Neural cell (in vitro differentiated cells): Measurements from ENCODE around the gene SPON1. TPM values are rescaled to one million over a fixed set of nuclear protein-coding genes. Genes with fewer than 3 reads are reported as not detected.

ENCODE experiments used
- H2AFZ ChIP-seq: fragments of 200-600, 300-800 bp; sonication (generic), shearing (Covaris generic); 2 replicates; pipeline ENCODE4 v1.6.0; 2014; ENCODE audit warnings: low read depth, mild to moderate bottlenecking, antibody characterized with exemption, low read length, moderate library complexity
- H3F3A ChIP-seq: fragments of 200-600 bp; shearing (Covaris generic); 2 replicates; pipeline ENCODE4 v1.6.1; 2016; ENCODE audit warnings: mild to moderate bottlenecking, moderate library complexity, mixed read lengths, antibody characterized with exemption, low read length; ENCODE audit not compliant: insufficient read depth, poor library complexity, severe bottlenecking
- H3K27ac ChIP-seq: fragments of 200-600, 300-800 bp; sonication (generic), shearing (Covaris generic); 2 replicates; pipeline ENCODE4 v1.5.1; 2014; ENCODE audit warnings: mild to moderate bottlenecking, low read length, moderate library complexity
- H3K27me3 ChIP-seq: fragments of 300-800, 200-600 bp; sonication (generic), shearing (Covaris generic); 2 replicates; pipeline ENCODE4 v1.6.0; 2014; ENCODE audit warnings: mild to moderate bottlenecking, low read depth, low read length, moderate library complexity; ENCODE audit not compliant: insufficient read depth
- H3K36me3 ChIP-seq: fragments of 300-800, 200-600 bp; sonication (generic), shearing (Covaris generic); 2 replicates; pipeline ENCODE4 v1.5.1; 2014; ENCODE audit warnings: mild to moderate bottlenecking, antibody characterized with exemption, low read length, moderate library complexity; ENCODE audit not compliant: insufficient read depth
- H3K4me2 ChIP-seq: fragments of 300-800, 200-600 bp; sonication (generic), shearing (Covaris generic); 2 replicates; pipeline ENCODE4 v1.6.0; 2014; ENCODE audit warnings: mild to moderate bottlenecking, low read length
- H3K4me3 ChIP-seq: fragments of 300-800, 200-600 bp; sonication (generic), shearing (Covaris generic); 2 replicates; pipeline ENCODE4 v1.5.1; 2014; ENCODE audit warnings: mild to moderate bottlenecking, low read length, moderate library complexity
- H3K79me2 ChIP-seq: fragments of 200-600 bp; shearing (Covaris generic); replicated peaks from 2 replicates; pipeline ENCODE4 v1.6.0; 2014; ENCODE audit warnings: mild to moderate bottlenecking, low read length, moderate library complexity; ENCODE audit not compliant: insufficient read depth
- H3K9ac ChIP-seq: fragments of 300-800, 200-600 bp; sonication (generic), shearing (Covaris generic); 2 replicates; pipeline ENCODE4 v1.6.1; 2016; ENCODE audit warnings: mild to moderate bottlenecking, low read length, mixed read lengths
- H3K9me2 ChIP-seq: fragments of 200-600 bp; shearing (Covaris generic); 2 replicates; pipeline ENCODE4 v1.6.1; 2016; ENCODE audit warnings: mild to moderate bottlenecking, low read length, mixed read lengths; ENCODE audit not compliant: insufficient read depth
- H3K9me3 ChIP-seq: fragments of 200-600, 300-800 bp; sonication (generic), shearing (Covaris generic); 2 replicates; pipeline ENCODE4 v1.6.1; 2016; ENCODE audit warnings: mild to moderate bottlenecking, mixed run types, low read length, moderate library complexity, mixed read lengths
- H4K20me1 ChIP-seq: fragments of 200-600 bp; shearing (Covaris generic); 2 replicates; pipeline ENCODE4 v1.6.1; 2016; ENCODE audit warnings: mild to moderate bottlenecking, mixed run types; ENCODE audit not compliant: insufficient read depth
- CTCF ChIP-seq: fragments of 450-650 bp; IDR thresholded peaks from 2 replicates; pipeline ENCODE4 v1.5.1; 2014; ENCODE audit warnings: antibody characterized with exemption, mild to moderate bottlenecking, moderate library complexity; ENCODE audit not compliant: poor library complexity, severe bottlenecking
- EP300 ChIP-seq: fragments of 450-650 bp; conservative IDR thresholded peaks from 2 replicates; pipeline ENCODE4 v1.6.1; 2014; ENCODE audit warnings: antibody characterized with exemption, mild to moderate bottlenecking, moderate library complexity; ENCODE audit not compliant: poor library complexity, severe bottlenecking
- EZH2 ChIP-seq: fragments of 200-600, 300-800 bp; shearing (Covaris generic), sonication (generic); IDR thresholded peaks from 2 replicates; pipeline ENCODE4 v1.6.1; 2014; ENCODE audit warnings: antibody characterized with exemption, low read length, borderline replicate concordance, mild to moderate bottlenecking; ENCODE audit not compliant: insufficient read depth, poor library complexity, severe bottlenecking
- MXI1 ChIP-seq: fragments of 450-650 bp; conservative IDR thresholded peaks from 2 replicates; pipeline ENCODE4 v1.6.1; 2014; ENCODE audit warnings: antibody characterized with exemption, mild to moderate bottlenecking; ENCODE audit not compliant: poor library complexity, severe bottlenecking
- POLR2AphosphoS5 ChIP-seq: IDR thresholded peaks from 2 replicates; pipeline ENCODE4 v1.6.1; 2012
- RAD21 ChIP-seq: fragments of 450-650 bp; conservative IDR thresholded peaks from 2 replicates; pipeline ENCODE4 v1.6.1; 2014; ENCODE audit warnings: antibody characterized with exemption, mild to moderate bottlenecking, moderate library complexity
- REST ChIP-seq: IDR thresholded peaks from 2 replicates; pipeline ENCODE4 v1.6.1; 2012; ENCODE audit warnings: borderline replicate concordance
- SMC3 ChIP-seq: fragments of 450-650 bp; conservative IDR thresholded peaks from 2 replicates; pipeline ENCODE4 v1.6.1; 2014; ENCODE audit warnings: antibody characterized with exemption, mild to moderate bottlenecking, moderate library complexity; ENCODE audit not compliant: poor library complexity
- TAF1 ChIP-seq: IDR thresholded peaks from 2 replicates; pipeline ENCODE4 v1.6.1; 2012; ENCODE audit warnings: low read depth
- polyA plus RNA-seq: library from polyadenylated mRNA; depleted of rRNA; stranded (reverse); fragments of >200 nt; gene quantifications from 2 replicates; pipeline ENCODE4 v1.2.3, GENCODE V29; 2014

The SPON1 gene
- polyA plus RNA-seq, 1 donor from 2014 or later = 0.66 TPM

GRCh38 chr11:14042686-14043465 is 80.4 kb downstream of the SPON1 start:
- TF ChIP-seq SMC3 (no peak), RAD21 (no peak), REST (no peak), POLR2AphosphoS5 (no peak), EP300 (no peak), EZH2 (no peak), CTCF (no peak), TAF1 (no peak), MXI1 (no peak)
- H3K4me2 ChIP-seq = no peak overlapping the region
- no peaks in the 10 kb centered on the region for H3K9me3 ChIP-seq
- no peaks in the 10 kb centered on the region for H3K36me3 ChIP-seq
- no peaks in the 10 kb centered on the region for H3F3A ChIP-seq
- no peaks in the 10 kb centered on the region for H3K9me2 ChIP-seq
- no peak overlapping the region for H3K4me3 ChIP-seq
- no peak overlapping the region for H3K9ac ChIP-seq
- no peaks in the 10 kb centered on the region for H3K27me3 ChIP-seq
- H4K20me1 ChIP-seq = no peaks in the 10 kb centered on the region
- no peak overlapping the region for H2AFZ ChIP-seq
- H3K79me2 ChIP-seq = no peaks in the 10 kb centered on the region
- no peak overlapping the region for H3K27ac ChIP-seq

GRCh38 chr11:14044916-14045315 is 82.4 kb downstream of the SPON1 start:
- H3K27me3 ChIP-seq = no peaks in the 10 kb centered on the region
- no peaks in the 10 kb centered on the region for H3F3A ChIP-seq
- H3K36me3 ChIP-seq = no peaks in the 10 kb centered on the region
- H4K20me1 ChIP-seq = no peaks in the 10 kb centered on the region
- H3K79me2 ChIP-seq = no peaks in the 10 kb centered on the region
- H3K4me2 ChIP-seq = no peak overlapping the region
- no peak overlapping the region for H3K27ac ChIP-seq
- TF ChIP-seq EP300 (no peak), REST (no peak), POLR2AphosphoS5 (no peak), CTCF (no peak), MXI1 (no peak)
- H3K9ac ChIP-seq = no peak overlapping the region
- no peak overlapping the region for H2AFZ ChIP-seq
- H3K4me3 ChIP-seq = no peak overlapping the region
- no peaks in the 10 kb centered on the region for H3K9me2 ChIP-seq
- H3K9me3 ChIP-seq = no peaks in the 10 kb centered on the region
